ENCODE measurements around the gene SUCNR1.

- TF ChIP-seq CTCF (IDR thresholded peaks at IDR 0.05) (no peak), ZFX (IDR thresholded peaks at IDR 0.05; ENCODE audit: borderline replicate concordance) (no peak)
Measured at GRCh38 chr3:151919030-151919328, 45.5 kb downstream of the SUCNR1 start.
